AG08396 (cell line): ENCODE data around the gene CHD1L.
"Not testable (repeated sequence)": the region's sequence is repeated elsewhere in the genome, so short reads cannot be mapped to it uniquely, and the experiment has no call there.

ENCODE experiments used
- DNase-seq: peaks from one replicate; pipeline ENCODE4 v3.0.0; 2012; ENCODE audit warnings: low spot score, mixed read lengths

Gene CHD1L

GRCh38 chr1:147233903-147234302 lies 8.6 kb upstream of the CHD1L start:
- not testable (repeated sequence) for DNase-seq

- no peak for DNase-seq
Observed at GRCh38 chr1:147235822-147236221, 6.7 kb upstream of the CHD1L start.

- no peak for DNase-seq
Observed at GRCh38 chr1:147236448-147236847, 6.0 kb upstream of the CHD1L start.

GRCh38 chr1:147236959-147237791 lies 5.3 kb upstream of the CHD1L start:
- DNase-seq = no peak

- DNase-seq = no peak
Observed at GRCh38 chr1:147238053-147238902, 4.2 kb upstream of the CHD1L start.

GRCh38 chr1:147238925-147239820 lies 3.3 kb upstream of the CHD1L start:
- no peak for DNase-seq

- DNase-seq = not testable (repeated sequence)
Observed at GRCh38 chr1:147240131-147240721, 2.3 kb upstream of the CHD1L start.

- no peak for DNase-seq
Observed at GRCh38 chr1:147241934-147242448, 493 bp upstream of the CHD1L start.

- no peak for DNase-seq
Observed at GRCh38 chr1:147243228-147243685, 773 bp downstream of the CHD1L start.

- no peak for DNase-seq
Observed at GRCh38 chr1:147243841-147244240, 1.4 kb downstream of the CHD1L start.

GRCh38 chr1:147245129-147245528 lies 2.6 kb downstream of the CHD1L start:
- DNase-seq = no peak

GRCh38 chr1:147245586-147246021 lies 3.1 kb downstream of the CHD1L start:
- DNase-seq = no peak

GRCh38 chr1:147246044-147246690 lies 3.7 kb downstream of the CHD1L start:
- no peak for DNase-seq

- no peak for DNase-seq
Observed at GRCh38 chr1:147246910-147247655, 4.6 kb downstream of the CHD1L start.

- no peak for DNase-seq
Observed at GRCh38 chr1:147247656-147248238, 5.3 kb downstream of the CHD1L start.

GRCh38 chr1:147252540-147252939 lies 10.1 kb downstream of the CHD1L start:
- no peak for DNase-seq

- DNase-seq = no peak
Observed at GRCh38 chr1:147260956-147261355, 18.5 kb downstream of the CHD1L start.

- DNase-seq = peak; percentile 44
Observed at GRCh38 chr1:147264158-147264768, 21.8 kb downstream of the CHD1L start.

GRCh38 chr1:147266381-147266780 lies 23.9 kb downstream of the CHD1L start:
- DNase-seq = no peak
